Large intestine (tissue), 3 donors: ENCODE data around the gene SLC37A3. TPM values are rescaled to one million over a fixed set of nuclear protein-coding genes. Genes with fewer than 3 reads are reported as not detected.
A peak's percentile ranks its signal among the peaks of the same experiment; 100 is the strongest.
"Not testable (repeated sequence)": the region's sequence is repeated elsewhere in the genome, so short reads cannot be mapped to it uniquely, and the experiment has no call there.

Source experiments
- DNase-seq, 2 donors: peaks; one replicate each; pipeline versions ENCODE4 v3.0.0 to v3.0.0-alpha.2; 2013
- H3K27ac ChIP-seq: one replicate; pipeline ENCODE4 v1.5.1; 2013; ENCODE audit warnings: low read length
- H3K27me3 ChIP-seq: 2 replicates; pipeline ENCODE4 v1.6.1; 2013; ENCODE audit warnings: low read length; ENCODE audit not compliant: control insufficient read depth, insufficient read depth
- H3K36me3 ChIP-seq: 2 replicates; pipeline ENCODE4 v1.6.1; 2013; ENCODE audit warnings: low read length; ENCODE audit not compliant: control insufficient read depth, insufficient read depth
- H3K4me1 ChIP-seq: one replicate; pipeline ENCODE4 v1.6.1; 2013; ENCODE audit warnings: low read length; ENCODE audit not compliant: control insufficient read depth, insufficient read depth
- H3K4me3 ChIP-seq: one replicate; pipeline ENCODE4 v1.5.1; 2013; ENCODE audit warnings: low read length
- H3K9me3 ChIP-seq: one replicate; pipeline ENCODE4 v1.6.1; 2013; ENCODE audit warnings: mild to moderate bottlenecking, low read depth, low read length, moderate library complexity; ENCODE audit not compliant: control insufficient read depth
- WGBS: methylation state at CpG from one replicate; pipeline ENCODE4 v1.1.5; 2013; ENCODE audit warnings: low lambda C conversion rate; ENCODE audit not compliant: insufficient coverage; 5-methylcytosine and 5-hydroxymethylcytosine counted together
- polyA plus RNA-seq: library from polyadenylated mRNA; unstranded; fragments of 120-200 nt; gene quantifications from one replicate; pipeline ENCODE4 v1.2.1, GENCODE V29; 2013

SLC37A3 gene
- polyA plus RNA-seq, 1 donor = 38.7 TPM

GRCh38 chr7:140314573-140315480, 83.5 kb downstream of the SLC37A3 start:
- no peaks in the 10 kb centered on the region for H3K36me3 ChIP-seq
- H3K9me3 ChIP-seq = peaks cover 6% of the 10 kb centered on the region
- no peak overlapping the region for H3K27ac ChIP-seq
- WGBS = 100% methylated on average over 1 of the region's 21 CpGs
- H3K4me1 ChIP-seq = peaks cover 8% of the 10 kb centered on the region
- no peaks in the 10 kb centered on the region for H3K27me3 ChIP-seq
- no peak for DNase-seq
- H3K4me3 ChIP-seq = no peak overlapping the region

GRCh38 chr7:140312141-140312846, 86.0 kb downstream of the SLC37A3 start:
- Histone ChIP-seq H3K27me3 (no peaks in the 10 kb centered on the region), H3K27ac (no peak overlapping the region), H3K4me3 (no peak overlapping the region), H3K36me3 (no peaks in the 10 kb centered on the region), H3K9me3 (peaks cover 6% of the 10 kb centered on the region), H3K4me1 (peaks cover 8% of the 10 kb centered on the region)
- DNase-seq = no peak
- WGBS = 100% methylated on average over 1 of the region's 2 CpGs

GRCh38 chr7:140311128-140311527, 87.2 kb downstream of the SLC37A3 start:
- not testable (repeated sequence) for H3K9me3 ChIP-seq, H3K27me3 ChIP-seq, DNase-seq, H3K36me3 ChIP-seq, H3K4me1 ChIP-seq, H3K27ac ChIP-seq, H3K4me3 ChIP-seq
- no CpG with 5 or more reads among the region's 2 CpGs for WGBS

GRCh38 chr7:140310337-140311002, 87.9 kb downstream of the SLC37A3 start:
- no peak overlapping the region for H3K4me3 ChIP-seq
- peaks cover 6% of the 10 kb centered on the region for H3K9me3 ChIP-seq
- no peaks in the 10 kb centered on the region for H3K36me3 ChIP-seq
- no peaks in the 10 kb centered on the region for H3K4me1 ChIP-seq
- no peaks in the 10 kb centered on the region for H3K27me3 ChIP-seq
- H3K27ac ChIP-seq = no peak overlapping the region
- WGBS = no CpG with 5 or more reads among the region's 3 CpGs
- DNase-seq = no peak

GRCh38 chr7:140308060-140308459, 90.3 kb downstream of the SLC37A3 start:
- H3K27ac ChIP-seq = no peak overlapping the region
- no CpG with 5 or more reads among the region's 3 CpGs for WGBS

GRCh38 chr7:140304191-140304799, 94.0 kb downstream of the SLC37A3 start:
- no CpG with 5 or more reads among the region's 3 CpGs for WGBS
- Histone ChIP-seq H3K9me3 (no peaks in the 10 kb centered on the region), H3K27ac (no peak overlapping the region), H3K36me3 (no peaks in the 10 kb centered on the region), H3K4me3 (no peak overlapping the region), H3K27me3 (no peaks in the 10 kb centered on the region), H3K4me1 (peaks cover 4% of the 10 kb centered on the region)
- DNase-seq = peak in 1 of 2 donors; percentile 42

More at GRCh38 chr7:140308060-140308459, 90.3 kb downstream of the SLC37A3 start:
- DNase-seq = peak in 1 of 2 donors; percentile 43
- H3K4me3 ChIP-seq = no peak overlapping the region
- no peaks in the 10 kb centered on the region for H3K36me3 ChIP-seq
- H3K4me1 ChIP-seq = peaks cover 4% of the 10 kb centered on the region
- no peaks in the 10 kb centered on the region for H3K27me3 ChIP-seq
- peaks cover 6% of the 10 kb centered on the region for H3K9me3 ChIP-seq

GRCh38 chr7:140300243-140301136, 97.8 kb downstream of the SLC37A3 start:
- H3K4me3 ChIP-seq = no peak overlapping the region
- no CpG with 5 or more reads among the region's 13 CpGs for WGBS
- no peaks in the 10 kb centered on the region for H3K27me3 ChIP-seq
- H3K36me3 ChIP-seq = no peaks in the 10 kb centered on the region
- H3K9me3 ChIP-seq = no peaks in the 10 kb centered on the region
- no peak overlapping the region for H3K27ac ChIP-seq
- DNase-seq = no peak
- peaks cover 4% of the 10 kb centered on the region for H3K4me1 ChIP-seq

GRCh38 chr7:140298213-140298612, 100.1 kb downstream of the SLC37A3 start:
- Histone ChIP-seq H3K27ac (no peak overlapping the region), H3K4me3 (no peak overlapping the region), H3K9me3 (no peaks in the 10 kb centered on the region), H3K36me3 (no peaks in the 10 kb centered on the region), H3K4me1 (no peaks in the 10 kb centered on the region), H3K27me3 (no peaks in the 10 kb centered on the region)
- DNase-seq = no peak
- WGBS = 76% methylated on average over 2 of the region's 2 CpGs

- H3K9me3 ChIP-seq = peaks cover 4% of the 10 kb centered on the region
- H3K27ac ChIP-seq = no peak overlapping the region
- no peak overlapping the region for H3K4me3 ChIP-seq
- no peaks in the 10 kb centered on the region for H3K27me3 ChIP-seq
- H3K36me3 ChIP-seq = no peaks in the 10 kb centered on the region
- no peaks in the 10 kb centered on the region for H3K4me1 ChIP-seq
- no peak for DNase-seq
- WGBS = 93% methylated on average over 3 of the region's 6 CpGs
Observed at GRCh38 chr7:140297192-140297591, 101.1 kb downstream of the SLC37A3 start.
